ELF-1 (cell line): ENCODE measurements around the gene BHLHE41.

Experiments
- DNase-seq: peaks from one replicate; pipeline ENCODE4 v3.0.0-alpha.2; 2016; ENCODE audit warnings: low read depth, low spot score

BHLHE41 gene

GRCh38 chr12:26134540-26134939, 9.7 kb upstream of the BHLHE41 start:
- no peak for DNase-seq

- DNase-seq, result no peak
Observed at GRCh38 chr12:26133521-26133920, 8.7 kb upstream of the BHLHE41 start.

GRCh38 chr12:26132866-26133265, 8.0 kb upstream of the BHLHE41 start:
- no peak for DNase-seq

- no peak for DNase-seq
Observed at GRCh38 chr12:26131936-26132335, 7.1 kb upstream of the BHLHE41 start.

- no peak for DNase-seq
Observed at GRCh38 chr12:26130728-26131127, 5.9 kb upstream of the BHLHE41 start.

GRCh38 chr12:26128168-26128567, 3.3 kb upstream of the BHLHE41 start:
- no peak for DNase-seq

- no peak for DNase-seq
Observed at GRCh38 chr12:26127404-26127803, 2.6 kb upstream of the BHLHE41 start.

- peak; percentile 85 for DNase-seq
Observed at GRCh38 chr12:26126340-26127284, 1.8 kb upstream of the BHLHE41 start.

- peak; percentile 77 for DNase-seq
Observed at GRCh38 chr12:26125400-26126339, 833 bp upstream of the BHLHE41 start.

- DNase-seq, result no peak
Observed at GRCh38 chr12:26123482-26123980, 1.3 kb downstream of the BHLHE41 start.

GRCh38 chr12:26122681-26123481, 2.0 kb downstream of the BHLHE41 start:
- DNase-seq, result peak; percentile 60

- peak; percentile 28 for DNase-seq
Observed at GRCh38 chr12:26122061-26122680, 2.7 kb downstream of the BHLHE41 start.

GRCh38 chr12:26121323-26122060, 3.3 kb downstream of the BHLHE41 start:
- DNase-seq, result peak; percentile 29

- no peak for DNase-seq
Observed at GRCh38 chr12:26120561-26121274, 4.1 kb downstream of the BHLHE41 start.

- DNase-seq, result no peak
Observed at GRCh38 chr12:26119391-26119989, 5.3 kb downstream of the BHLHE41 start.

- DNase-seq, result no peak
Observed at GRCh38 chr12:26118308-26118707, 6.5 kb downstream of the BHLHE41 start.

GRCh38 chr12:26116829-26117715, 7.8 kb downstream of the BHLHE41 start:
- DNase-seq, result no peak
